NCI-H460 (cell line): Measurements from ENCODE around the gene KCNQ2. TPM values are rescaled to one million over a fixed set of nuclear protein-coding genes. Genes with fewer than 3 reads are reported as not detected.
"Not testable (repeated sequence)": the region's sequence is repeated elsewhere in the genome, so short reads cannot be mapped to it uniquely, and the experiment has no call there.

Experiments used
- DNase-seq: peaks from one replicate; pipeline ENCODE4 v3.0.0-alpha.2; 2016; ENCODE audit warnings: low read depth; ENCODE audit errors: extremely low read depth
- polyA plus RNA-seq: library from polyadenylated mRNA; depleted of rRNA; stranded (reverse); fragments of >200 nt; gene quantifications from 2 replicates; pipeline ENCODE4 v1.2.3, GENCODE V29; 2014; cell fraction: nucleus; rRNA removed
- total RNA-seq: library from RNA; depleted of rRNA; stranded (reverse); fragments of >200 nt; shearing (Covaris generic); gene quantifications from 2 replicates; pipeline ENCODE4 v1.2.3, GENCODE V29; 2014; rRNA removed

Gene KCNQ2
- 0.17 TPM in 1 of 2 replicates, not detected in the other for total RNA-seq
- 3.2 and 5.8 TPM in 2 replicates for polyA plus RNA-seq

GRCh38 chr20:63471981-63472831 lies at the start of gene KCNQ2:
Gene KCNQ2, minus strand, starts transcription at chr20:63472655. Its CDS starts 192 bp downstream, at chr20:63472463.
- DNase-seq = no peak

DNA sequence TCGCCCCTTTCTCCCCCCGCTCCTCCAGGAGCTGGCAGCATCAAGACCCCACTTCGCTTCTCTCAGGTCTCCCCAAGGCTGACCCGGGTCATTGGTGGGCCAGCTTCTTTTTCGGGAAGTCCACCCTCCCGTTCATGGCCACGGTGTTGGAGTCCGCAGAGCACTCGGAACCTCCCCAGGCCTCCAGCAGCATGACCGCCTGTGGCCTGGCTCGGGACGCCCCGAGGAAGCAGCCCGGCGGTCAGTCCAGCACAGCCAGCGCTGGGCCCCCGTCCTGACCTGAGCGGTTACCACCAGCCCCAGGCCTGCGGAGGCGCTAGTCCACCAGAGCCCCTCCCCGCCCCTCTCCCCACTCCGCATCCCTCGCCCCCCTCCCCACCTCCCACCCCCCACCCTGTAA lies 49.1 kb upstream of the KCNQ2 start:
- no peak for DNase-seq

DNA sequence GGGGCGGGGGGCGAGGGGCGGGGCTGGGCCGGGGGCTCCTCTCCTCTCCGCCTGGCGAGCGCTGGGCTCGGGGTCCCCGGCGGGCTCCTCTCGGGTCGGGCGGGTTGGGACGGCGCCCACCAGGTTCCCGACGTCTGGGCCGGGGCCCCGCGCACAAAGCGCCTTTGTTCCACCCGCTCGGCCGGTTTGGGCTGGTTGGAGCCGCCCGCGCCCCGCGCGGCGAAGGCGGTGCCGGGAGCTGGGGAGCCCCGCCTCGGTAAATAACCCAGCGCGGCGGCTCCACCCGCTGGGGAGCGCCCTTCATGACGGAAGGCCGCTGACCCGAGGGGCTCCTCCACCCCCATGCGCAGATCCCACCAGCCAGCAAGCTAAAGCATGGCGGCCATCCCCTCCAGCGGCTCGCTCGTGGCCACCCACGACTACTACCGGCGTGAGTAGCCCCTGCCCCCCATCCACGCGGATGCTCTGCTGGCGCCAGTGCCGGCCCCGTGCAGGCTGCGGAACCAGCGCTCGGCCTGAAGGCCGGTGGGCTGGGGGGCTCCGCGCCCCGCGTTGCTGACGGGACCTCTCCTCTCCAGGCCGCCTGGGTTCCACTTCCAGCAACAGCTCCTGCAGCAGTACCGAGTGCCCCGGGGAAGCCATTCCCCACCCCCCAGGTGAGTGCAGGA lies 48.6 kb upstream of the KCNQ2 start:
- peak; percentile 33 for DNase-seq

DNA sequence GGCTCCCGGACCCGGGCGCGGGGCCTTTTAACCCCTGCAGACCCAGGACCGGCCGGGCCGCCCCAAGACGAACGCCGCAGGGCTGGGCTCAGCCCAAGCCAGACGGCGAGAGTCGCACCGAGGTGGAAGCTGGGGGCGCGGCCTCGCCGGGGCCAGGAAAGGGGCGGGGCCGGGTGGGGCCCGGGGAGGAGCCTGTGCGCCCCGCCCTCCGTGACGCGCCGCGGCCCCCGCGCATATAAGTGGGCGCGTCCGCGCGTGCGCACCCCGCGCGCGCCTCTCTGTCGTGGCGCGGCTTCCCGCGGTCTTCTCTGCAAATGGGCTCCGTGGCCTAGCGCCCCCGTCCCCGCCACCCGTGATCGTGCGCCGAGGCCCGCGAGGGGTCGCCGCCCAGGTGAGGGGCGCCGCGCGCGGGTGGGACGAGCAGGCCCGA lies 48.1 kb upstream of the KCNQ2 start, which contains the start of gene PPDPF:
Gene PPDPF, plus strand, starts transcription at position 262 of the 430 bp plus-strand sequence. CDS start 544 bp downstream, outside the sequence.
- DNase-seq = peak; percentile 69

DNA sequence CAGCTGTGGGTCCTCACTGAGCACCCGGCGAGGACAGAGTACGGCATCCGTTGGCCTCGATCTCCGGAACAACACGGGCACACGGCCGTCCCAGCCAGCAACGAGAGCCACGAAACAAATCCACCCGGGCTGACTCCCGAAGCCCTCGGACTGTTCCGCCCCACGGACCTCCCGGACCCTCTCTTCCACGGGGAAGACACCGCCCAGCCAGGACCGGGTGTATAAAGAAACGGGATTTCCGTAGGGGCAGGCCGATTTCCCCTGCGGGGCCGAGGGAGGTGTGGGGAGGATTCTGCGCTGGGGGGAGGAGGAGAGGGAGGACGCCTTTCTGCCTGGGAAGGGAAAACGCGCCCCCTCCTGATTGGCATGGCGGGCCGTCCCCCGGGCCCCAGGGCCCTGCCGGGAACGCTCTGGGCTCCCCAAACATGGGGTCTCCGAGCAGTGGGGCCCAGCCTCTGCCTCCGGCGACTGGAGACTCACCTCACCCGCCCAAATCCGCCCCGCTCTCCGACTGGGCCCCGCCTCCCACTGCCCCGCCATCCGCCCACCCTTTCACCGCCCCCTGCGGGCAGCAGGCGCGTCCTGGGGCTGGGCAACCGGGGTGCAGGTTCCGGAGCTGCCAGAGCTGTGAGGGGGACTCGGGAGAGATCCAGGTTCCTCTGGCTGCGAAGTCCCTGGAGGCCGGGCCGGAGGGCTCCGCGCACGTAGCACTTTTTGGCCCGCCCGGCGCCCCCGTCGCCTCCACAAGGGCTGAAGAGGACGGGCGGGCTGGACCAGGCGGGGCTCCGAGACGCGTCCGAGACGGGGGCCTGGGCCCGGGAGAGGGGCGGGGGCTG lies 47.4 kb upstream of the KCNQ2 start:
- no peak for DNase-seq

DNA sequence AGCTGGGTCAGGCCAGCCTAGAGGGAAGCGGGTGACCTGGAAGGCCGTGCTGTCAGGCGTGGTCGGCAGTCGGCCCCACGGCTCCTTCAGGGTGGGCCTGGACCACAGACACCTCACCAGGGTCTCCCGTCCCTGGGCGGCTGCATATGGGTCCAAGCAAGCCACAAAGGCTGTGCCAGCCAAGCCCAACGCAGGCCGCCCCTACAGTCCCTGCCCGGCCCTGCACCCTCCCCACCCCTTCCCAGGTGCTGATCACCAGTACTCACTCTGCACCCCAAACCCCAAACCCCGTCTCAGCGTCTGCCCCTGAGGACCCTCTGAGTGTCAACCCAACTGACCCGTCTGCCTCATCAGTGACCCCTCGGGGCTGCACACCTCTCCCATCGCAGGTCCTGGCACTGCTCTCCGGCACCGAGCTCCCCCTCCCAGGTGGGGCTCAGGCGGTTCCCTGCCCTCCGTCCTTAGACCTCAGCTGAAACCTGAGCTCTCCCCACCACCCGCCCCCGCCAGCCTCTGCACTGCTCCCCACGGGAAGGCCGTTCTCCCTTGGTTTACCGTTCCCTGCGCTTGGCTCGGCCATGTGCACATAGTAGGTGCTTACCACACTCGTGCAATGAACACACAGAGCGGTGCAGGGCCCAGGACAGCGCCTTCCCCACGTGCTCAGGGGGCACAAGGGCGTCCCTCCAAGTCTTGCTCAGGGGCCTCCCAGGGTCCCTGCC lies 46.7 kb upstream of the KCNQ2 start:
- no peak for DNase-seq

DNA sequence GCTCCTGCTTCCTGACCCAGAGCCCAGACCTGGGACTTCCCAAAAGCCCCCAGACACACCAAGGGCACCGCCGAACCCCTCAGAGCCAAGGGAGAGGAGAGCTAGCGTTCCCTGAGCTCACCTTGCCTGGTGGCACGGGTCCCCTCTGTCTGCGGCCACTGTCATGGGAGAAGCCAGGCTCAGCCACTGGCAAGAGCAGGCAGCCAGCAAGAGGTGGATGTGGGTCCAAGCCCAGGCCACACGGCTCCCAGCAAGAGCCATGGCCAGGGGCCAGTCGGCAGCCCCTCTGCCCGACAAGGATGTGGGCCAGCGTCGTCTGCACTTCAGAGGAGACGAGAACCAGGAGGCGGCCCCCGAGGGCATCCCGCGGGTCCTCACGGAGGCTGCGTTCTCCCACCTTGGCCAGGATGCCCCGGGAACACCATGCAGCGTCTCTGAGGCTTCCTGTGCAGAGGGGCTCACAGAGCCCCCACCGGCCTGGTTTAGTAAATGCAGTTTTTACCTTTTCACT lies 46.0 kb upstream of the KCNQ2 start:
- no peak for DNase-seq

DNA sequence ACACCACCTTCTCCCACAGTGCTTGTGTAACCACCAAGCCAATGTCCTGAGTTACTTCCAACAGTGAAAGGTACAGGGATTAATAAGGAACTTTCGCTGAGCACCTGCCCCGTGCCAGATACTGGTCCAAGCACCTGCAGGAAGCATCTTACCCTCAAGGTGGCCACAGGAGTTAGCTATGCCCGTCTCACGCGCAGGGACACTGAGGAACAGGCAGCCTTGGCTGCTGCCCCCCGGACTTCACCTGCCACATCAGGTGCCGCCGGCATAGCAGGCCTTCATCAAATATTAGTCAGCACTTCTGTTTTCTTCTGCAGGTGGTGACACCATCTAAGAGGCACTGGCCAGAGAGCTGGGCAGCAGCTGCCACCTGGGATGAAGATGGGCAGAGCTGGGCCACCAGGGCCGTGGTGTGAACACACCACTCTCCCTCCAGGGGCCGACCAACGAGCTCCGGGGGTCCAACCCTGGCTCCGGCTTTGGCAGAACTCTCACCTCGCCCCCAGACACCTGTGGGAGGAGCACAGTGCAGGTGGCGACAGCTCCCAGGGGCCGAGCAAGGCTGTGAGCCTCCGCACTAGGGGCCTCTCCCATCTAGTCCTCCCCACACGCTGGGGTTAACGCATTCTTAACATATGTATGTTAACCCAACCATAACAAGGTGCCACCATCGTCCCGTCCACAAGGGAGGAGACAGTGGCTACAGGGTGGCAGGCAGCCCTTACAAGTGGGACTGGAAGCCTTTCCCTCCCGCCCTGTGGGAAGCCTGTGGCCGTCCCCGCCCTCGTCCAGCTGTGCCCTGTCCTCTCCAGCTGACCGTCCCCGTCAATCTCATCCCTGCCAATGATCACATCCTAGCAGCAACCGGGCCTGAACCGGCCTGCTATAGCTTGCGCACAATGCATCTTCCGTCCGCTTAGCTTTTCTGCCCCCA lies 45.2 kb upstream of the KCNQ2 start:
- no peak for DNase-seq

DNA sequence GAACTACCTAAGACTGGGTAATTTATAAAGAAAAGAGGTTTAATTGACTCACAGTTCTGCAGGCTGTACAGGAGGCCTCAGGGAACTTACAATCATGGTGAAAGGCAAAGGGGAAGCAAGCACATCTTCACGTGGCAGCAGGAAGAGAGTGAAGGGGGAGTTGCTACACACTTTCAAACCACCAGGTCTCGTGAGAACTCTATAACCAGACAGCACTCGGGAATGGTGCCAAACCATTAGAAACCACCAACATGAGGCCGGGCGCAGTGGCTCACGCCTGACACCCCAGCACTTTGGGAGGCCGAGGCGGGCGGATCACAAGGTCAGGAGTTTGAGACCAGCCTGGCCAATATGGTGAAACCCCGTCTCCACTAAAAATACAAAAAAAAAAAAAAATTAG lies 42.1 kb upstream of the KCNQ2 start:
- not testable (repeated sequence) for DNase-seq

GRCh38 chr20:63513207-63513606 lies 40.8 kb upstream of the KCNQ2 start:
- DNase-seq = no peak

- DNase-seq = no peak
Measured at GRCh38 chr20:63509088-63509564, 36.7 kb upstream of the KCNQ2 start.

DNA sequence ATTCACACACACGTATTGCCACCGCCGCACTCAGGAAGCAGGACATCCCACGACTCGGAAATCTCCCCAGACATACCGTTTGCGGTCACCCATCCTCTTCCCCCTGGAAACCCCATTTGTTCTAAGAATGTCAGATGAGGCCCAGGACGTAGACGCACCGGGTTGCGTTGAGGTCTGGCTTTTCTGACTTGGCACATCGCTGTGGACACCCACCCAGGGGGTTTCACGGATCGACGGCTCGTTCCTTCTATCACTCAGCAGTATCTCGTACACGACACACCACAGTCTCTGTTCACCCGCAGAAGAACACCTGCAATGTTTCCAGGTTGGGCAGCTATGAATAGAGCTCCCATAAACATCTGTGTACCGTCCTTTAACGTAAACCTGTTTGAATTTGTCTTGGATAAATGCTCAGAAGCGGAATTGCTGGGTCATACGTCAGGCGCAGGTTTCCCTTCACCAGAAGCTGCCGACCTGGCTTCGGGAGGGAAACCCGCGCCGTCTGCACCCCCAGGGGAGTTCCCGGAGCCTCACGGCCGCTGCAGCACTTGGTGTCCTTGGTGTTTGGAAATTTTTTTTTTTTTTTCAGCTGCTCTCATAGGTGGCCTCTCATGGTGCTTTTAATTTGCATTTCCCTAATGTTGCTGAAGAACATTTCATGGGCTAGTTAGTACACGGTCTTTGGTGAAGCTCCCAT lies 35.8 kb upstream of the KCNQ2 start:
- no peak for DNase-seq

DNA sequence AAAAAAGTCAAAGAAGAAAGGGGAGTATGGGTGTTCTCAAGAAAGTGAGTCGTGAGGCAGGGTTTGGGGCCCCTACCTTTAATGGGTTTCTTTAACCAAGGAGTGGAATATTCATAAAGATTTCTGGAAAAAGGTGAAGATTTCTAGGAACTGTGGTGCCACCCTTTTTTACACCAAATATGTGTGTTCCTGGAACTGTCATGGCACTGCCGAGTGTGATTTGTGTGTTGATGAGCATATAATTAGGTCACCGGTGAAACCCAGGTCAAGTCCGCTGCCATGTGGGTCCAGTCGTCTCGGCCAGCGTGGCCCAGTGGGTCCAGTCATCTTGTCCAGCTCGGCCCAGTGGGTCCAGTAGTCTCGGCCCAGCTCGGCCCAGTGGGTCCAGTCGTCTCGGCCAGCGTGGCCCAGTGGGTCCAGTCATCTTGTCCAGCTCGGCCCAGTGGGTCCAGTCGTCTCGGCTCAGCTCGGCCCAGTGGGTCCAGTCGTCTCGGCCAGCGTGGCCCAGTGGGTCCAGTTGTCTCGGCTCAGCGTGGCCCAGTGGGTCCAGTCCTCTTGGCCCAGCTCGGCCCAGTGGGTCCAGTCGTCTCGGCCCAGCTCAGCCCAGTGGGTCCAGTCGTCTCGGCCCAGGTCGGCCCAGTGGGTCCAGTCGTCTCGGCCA lies 34.8 kb upstream of the KCNQ2 start:
- no peak for DNase-seq

DNA sequence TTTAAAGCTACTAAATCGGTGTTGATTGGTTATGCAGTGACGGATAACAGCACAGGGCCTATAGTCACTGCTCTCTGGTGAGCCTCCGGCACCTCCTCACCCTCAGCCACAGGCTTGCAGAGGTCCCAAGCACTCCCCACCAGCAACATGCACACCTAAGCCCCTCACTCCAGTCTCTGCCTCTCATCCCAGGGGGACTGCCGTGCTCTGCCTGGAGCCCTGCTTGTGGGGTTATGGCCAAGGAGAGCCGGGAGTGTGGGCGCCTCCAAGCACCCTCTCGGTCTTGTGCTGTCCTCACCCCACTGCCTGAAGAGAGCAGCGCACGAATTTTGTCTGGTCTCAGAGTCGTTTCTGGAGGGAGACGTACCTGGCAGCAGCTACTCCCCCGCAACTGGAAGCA lies 33.3 kb upstream of the KCNQ2 start:
- DNase-seq = no peak

DNA sequence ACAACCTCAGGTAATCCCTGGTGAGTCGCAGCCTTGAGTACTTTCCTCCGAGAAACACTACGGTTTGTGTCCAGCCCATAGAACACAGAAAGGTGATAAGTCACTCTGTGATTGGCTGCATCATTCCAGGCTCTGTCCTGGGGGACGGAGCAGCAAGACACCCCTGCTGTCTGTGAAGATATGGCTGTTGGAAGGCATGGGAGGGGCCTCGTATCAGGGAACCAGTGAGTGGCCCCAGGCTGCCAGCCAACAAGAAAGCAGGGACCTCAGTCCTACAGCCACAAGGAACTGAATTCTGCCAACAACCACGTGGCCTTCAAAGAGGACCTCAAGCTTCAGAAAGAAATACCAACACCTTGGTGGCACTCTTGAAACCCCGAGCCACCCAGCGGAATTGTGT lies 32.8 kb upstream of the KCNQ2 start:
- no peak for DNase-seq

- DNase-seq = no peak
Measured at GRCh38 chr20:63504642-63505041, 32.2 kb upstream of the KCNQ2 start.

DNA sequence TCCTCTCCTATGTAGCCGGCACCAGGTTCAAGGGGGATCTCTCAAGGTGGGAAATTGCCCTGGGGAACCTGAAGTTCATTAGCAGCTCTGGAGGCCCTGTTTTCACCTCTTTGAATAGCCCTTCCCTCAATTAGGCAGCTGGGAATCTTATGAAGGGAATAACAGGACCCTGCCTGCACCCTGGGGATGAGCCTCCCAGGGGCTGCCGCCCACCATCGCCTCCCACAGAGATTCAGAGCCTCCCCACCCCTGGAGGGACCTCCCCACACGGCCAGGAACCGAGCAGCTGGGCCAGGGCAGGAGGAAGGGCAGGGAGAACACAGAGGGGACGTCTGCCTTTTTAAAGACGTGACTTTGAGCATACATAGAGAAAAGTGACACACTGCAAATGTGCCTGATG lies 31.1 kb upstream of the KCNQ2 start:
- DNase-seq = no peak
